22Rv1 (cell line): Measurements from ENCODE around the gene ARL15.

Experiments
- H3K27ac ChIP-seq: fragments of 450-650 bp; 2 replicates; pipeline ENCODE4 v1.5.1; 2017
- ZFX ChIP-seq: fragments of 450-650 bp; IDR thresholded peaks from 2 replicates; pipeline ENCODE4 v1.6.1; 2017; ENCODE audit warnings: antibody characterized with exemption, borderline replicate concordance
- TF ChIP-seq, protein P1 (sequence below): fragments of 450-650 bp; IDR thresholded peaks from 2 replicates; pipeline ENCODE4 v1.5.1; 2017; ENCODE audit warnings: mild to moderate bottlenecking

ARL15 gene

DNA sequence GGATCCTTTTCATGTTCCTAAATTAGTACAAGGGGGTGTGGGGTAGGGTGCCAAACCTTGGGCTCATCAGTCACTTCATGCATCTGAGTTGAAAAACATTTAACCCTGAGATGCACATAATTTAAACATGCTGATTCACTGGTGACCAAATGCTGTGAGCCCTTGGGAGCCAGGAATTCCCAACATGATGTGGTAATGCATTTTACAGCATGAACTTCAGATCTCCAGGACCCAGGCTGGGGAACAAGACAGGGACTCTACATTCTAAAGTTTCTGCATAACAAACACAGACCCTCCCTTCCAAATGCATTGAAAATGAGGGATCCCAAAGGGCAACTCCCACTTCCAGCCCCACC is 427.7 kb downstream of the ARL15 start:
- no peak overlapping the region for H3K27ac ChIP-seq
- TF ChIP-seq ZFX, result no peak
- TF ChIP-seq, protein P1, sequence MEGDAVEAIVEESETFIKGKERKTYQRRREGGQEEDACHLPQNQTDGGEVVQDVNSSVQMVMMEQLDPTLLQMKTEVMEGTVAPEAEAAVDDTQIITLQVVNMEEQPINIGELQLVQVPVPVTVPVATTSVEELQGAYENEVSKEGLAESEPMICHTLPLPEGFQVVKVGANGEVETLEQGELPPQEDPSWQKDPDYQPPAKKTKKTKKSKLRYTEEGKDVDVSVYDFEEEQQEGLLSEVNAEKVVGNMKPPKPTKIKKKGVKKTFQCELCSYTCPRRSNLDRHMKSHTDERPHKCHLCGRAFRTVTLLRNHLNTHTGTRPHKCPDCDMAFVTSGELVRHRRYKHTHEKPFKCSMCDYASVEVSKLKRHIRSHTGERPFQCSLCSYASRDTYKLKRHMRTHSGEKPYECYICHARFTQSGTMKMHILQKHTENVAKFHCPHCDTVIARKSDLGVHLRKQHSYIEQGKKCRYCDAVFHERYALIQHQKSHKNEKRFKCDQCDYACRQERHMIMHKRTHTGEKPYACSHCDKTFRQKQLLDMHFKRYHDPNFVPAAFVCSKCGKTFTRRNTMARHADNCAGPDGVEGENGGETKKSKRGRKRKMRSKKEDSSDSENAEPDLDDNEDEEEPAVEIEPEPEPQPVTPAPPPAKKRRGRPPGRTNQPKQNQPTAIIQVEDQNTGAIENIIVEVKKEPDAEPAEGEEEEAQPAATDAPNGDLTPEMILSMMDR, result no peak

DNA sequence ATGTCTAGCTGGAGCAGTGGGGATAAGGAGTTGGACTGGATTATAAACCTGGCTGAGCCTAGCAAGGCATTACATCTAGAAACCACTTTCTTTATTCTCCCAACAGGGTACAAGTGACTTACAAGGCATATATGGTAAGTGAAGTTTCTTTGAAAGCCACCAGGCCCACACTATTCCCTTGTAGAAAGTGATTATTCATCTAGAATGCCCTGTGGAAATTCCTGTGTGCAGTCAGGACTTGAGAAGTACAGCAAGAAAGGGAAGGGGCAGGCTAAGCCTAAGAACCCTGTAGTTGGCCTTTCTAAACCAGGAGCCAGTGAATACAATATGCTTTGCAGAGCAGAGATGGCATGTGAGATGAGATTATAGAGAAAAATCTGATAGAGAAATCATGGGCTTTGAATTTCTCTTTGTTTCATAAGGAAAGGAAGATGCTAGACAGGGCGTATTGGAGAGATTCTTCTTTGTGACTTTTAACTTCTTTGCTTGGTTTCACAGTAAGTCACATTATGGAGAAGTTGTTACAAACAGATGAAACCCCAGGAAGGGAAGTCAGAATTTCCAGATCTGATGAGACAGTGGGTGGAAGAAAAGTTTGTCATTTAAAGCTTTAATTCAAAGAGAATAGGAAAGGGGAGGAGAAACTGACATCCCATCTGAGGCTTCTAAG is 428.2 kb downstream of the ARL15 start:
- no peak overlapping the region for H3K27ac ChIP-seq
- no peak for TF ChIP-seq ZFX
- TF ChIP-seq, protein P1, result no peak

DNA sequence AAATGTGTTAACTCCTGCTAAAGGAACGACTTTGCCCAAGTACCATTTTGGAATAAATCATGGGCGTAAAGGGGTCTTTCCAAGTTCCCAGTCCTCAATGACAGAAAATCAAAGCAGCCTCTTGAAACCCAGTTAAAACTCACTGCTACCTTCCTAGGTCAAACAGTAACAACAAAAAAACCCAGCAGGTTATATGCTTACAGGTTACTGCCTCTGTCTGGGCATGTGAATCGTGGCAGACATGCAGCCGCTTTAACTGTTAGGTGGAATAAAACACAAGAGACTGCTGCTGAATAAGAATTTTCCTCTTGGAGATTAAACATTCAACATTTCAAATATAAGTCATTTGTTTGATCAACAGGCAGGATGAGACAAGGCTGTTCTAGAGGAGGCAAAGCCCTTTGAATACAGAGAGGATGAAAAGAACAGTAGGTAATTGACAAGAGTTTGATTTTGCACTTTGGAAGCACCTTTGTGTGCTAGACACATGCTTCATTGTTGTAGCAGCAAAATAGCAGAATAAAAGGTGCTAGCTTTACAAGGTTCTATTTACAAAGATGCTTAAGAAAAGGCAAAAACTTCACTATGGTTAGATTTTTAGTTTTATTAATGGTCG is 430.6 kb downstream of the ARL15 start:
- H3K27ac ChIP-seq, result no peak overlapping the region
- no peak for TF ChIP-seq ZFX
- TF ChIP-seq, protein P1, result no peak

DNA sequence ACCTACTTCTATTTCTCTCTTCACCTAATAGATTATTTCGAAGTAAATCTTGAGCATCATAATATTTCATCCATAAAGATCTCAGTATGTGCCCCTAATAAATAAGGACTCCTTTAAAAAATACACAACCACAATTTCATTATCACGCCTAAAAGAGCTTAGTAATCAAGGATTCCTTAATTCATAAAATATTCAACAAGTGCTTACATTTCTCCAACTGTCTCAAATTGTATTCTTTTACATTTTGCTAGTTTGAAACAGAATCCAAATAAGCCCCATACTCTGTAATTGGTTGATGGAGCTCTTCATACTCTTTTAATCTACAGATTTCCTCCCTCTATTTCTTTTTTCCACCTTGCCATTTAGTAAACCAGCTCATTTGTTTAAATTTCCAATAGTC is 432.4 kb downstream of the ARL15 start:
- H3K27ac ChIP-seq, result no peak overlapping the region
- TF ChIP-seq ZFX, result no peak
- TF ChIP-seq, protein P1, result no peak

DNA sequence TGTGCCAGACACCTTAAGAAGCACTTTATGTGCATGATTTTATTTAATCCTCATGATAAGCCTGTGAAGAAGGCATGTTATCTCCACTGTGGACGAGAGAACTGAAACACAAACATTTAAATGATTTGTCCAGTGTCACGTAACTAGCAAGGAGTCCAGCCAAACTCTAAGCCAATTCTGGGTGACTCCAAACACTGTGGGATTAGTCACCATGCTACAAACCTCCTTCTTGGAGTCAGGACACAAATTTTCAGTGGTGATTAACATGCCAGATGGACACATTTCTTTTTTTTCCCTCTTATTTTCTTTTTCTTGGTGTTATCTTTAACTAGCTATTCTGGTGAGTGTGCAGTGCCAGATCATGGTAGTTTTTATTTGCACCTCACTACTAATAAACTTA is 433.1 kb downstream of the ARL15 start:
- no peak overlapping the region for H3K27ac ChIP-seq
- TF ChIP-seq, protein P1, result no peak

DNA sequence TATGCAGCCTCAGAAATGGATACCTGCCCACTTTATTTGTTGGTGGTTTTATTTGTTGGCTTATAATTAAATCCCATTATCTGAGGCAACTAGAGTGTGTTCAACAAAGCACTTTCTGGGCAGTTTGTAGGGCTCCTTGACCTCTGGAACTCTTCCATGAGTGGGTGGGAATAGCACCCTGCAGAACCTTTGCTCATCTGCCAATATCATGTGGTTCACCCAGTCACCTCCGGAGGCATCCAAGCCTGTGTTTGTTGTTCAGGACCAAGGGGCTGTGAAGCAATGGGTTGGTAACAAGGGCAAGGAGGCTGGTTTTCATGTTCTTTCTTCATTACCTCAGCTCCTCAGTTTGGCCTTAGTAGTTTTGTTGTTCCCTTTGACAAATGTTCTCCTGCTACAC is 436.0 kb downstream of the ARL15 start:
- TF ChIP-seq ZFX, result no peak
- TF ChIP-seq, protein P1, result no peak; the same call in 1 of the 2 replicates
- no peak overlapping the region for H3K27ac ChIP-seq

DNA sequence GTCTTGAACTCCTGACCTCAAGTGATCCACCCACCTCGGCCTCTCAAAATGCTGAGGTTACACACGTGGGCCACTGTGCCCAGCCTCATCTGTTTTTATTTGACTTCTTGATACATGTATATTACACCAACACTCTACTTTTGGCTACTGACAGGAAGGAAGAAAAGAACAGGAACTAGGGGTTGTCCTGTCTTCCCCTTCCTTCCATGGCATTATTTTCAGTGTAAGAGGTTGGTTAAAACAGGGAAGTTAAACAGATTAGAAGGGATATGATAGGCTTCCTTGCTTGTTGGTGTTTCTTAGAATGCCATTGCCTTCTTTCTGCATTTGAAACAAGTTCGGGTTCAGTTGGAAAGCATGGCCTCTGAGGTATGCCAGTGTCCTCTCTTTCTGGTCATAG is 437.1 kb downstream of the ARL15 start:
- TF ChIP-seq ZFX, result no peak
- TF ChIP-seq, protein P1, result no peak
- H3K27ac ChIP-seq, result no peak overlapping the region
